K562 (cell line): Measurements from ENCODE around the gene DMGDH.

Experiments used
- FOXJ3 ChIP-seq: sonication (generic); formaldehyde crosslinking; IDR thresholded peaks from 2 replicates; pipeline ENCODE4 v1.4.0; 2020; ENCODE audit warnings: mild to moderate bottlenecking, missing genetic modification reagents
- POLR2AphosphoS2 ChIP-seq: IDR thresholded peaks from 2 replicates; pipeline ENCODE4 v1.6.1; 2012; ENCODE audit warnings: low read length, improper control_type of control experiment
- WHSC1 ChIP-seq: IDR thresholded peaks from one replicate; pipeline ENCODE4 v1.6.1; 2012; ENCODE audit warnings: low read length, control low read depth, inconsistent platforms
- ZNF124 ChIP-seq: sonication (generic); formaldehyde crosslinking; IDR thresholded peaks from 2 replicates; pipeline ENCODE4 v1.8.1; 2022; ENCODE audit warnings: missing genetic modification reagents
- TF ChIP-seq, protein P1 (sequence below), 3 experiments: IDR thresholded peaks in 2 of 3; conservative IDR thresholded peaks in 1 of 3; 2 replicates each; pipeline ENCODE4 v1.5.1; 2011 to 2012; ENCODE audit warnings: low read length in 3 of 3, mild to moderate bottlenecking in 3 of 3, control low read depth in 2 of 3, improper control_type of control experiment in 1 of 3, inconsistent platforms in 1 of 3, low read depth in 1 of 3, mixed read lengths in 1 of 3, moderate library complexity in 1 of 3; ENCODE audit not compliant: insufficient read depth in 2 of 3
- TF ChIP-seq, protein P2 (sequence below): sonication (generic); formaldehyde crosslinking; IDR thresholded peaks from 2 replicates; pipeline ENCODE4 v1.8.1; 2023; ENCODE audit warnings: mild to moderate bottlenecking, missing genetic modification reagents, moderate library complexity

DNA sequence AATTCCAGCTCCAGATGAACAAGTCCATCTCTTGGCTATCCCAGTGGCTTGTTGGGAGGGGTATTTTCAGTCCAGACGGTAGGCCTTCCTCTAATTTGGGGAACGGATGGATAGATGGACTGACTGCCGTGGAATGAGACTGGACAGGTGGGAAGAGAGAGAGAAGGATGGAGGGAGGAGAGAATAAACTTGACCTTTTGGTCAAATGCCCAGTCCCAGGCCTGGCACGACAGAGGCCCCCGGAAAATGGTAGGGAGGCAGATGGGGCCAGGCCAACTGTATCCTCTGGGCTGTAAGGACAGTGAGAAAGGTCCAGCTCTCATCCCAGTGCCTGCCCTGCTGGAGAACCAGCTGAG lies 43.2 kb upstream of the DMGDH start:
- TF ChIP-seq WHSC1 = no peak
- TF ChIP-seq FOXJ3 = no peak
- TF ChIP-seq, protein P1, sequence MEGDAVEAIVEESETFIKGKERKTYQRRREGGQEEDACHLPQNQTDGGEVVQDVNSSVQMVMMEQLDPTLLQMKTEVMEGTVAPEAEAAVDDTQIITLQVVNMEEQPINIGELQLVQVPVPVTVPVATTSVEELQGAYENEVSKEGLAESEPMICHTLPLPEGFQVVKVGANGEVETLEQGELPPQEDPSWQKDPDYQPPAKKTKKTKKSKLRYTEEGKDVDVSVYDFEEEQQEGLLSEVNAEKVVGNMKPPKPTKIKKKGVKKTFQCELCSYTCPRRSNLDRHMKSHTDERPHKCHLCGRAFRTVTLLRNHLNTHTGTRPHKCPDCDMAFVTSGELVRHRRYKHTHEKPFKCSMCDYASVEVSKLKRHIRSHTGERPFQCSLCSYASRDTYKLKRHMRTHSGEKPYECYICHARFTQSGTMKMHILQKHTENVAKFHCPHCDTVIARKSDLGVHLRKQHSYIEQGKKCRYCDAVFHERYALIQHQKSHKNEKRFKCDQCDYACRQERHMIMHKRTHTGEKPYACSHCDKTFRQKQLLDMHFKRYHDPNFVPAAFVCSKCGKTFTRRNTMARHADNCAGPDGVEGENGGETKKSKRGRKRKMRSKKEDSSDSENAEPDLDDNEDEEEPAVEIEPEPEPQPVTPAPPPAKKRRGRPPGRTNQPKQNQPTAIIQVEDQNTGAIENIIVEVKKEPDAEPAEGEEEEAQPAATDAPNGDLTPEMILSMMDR (IDR thresholded peaks at IDR 0.05 in 2 of 3, conservative IDR thresholded peaks at IDR 0.05 in 1 of 3; ENCODE audit: insufficient read depth in 2 of 3, low read depth in 1 of 3, low read length in 3 of 3) = no peak
- TF ChIP-seq ZNF124 = no peak
- TF ChIP-seq, protein P2, sequence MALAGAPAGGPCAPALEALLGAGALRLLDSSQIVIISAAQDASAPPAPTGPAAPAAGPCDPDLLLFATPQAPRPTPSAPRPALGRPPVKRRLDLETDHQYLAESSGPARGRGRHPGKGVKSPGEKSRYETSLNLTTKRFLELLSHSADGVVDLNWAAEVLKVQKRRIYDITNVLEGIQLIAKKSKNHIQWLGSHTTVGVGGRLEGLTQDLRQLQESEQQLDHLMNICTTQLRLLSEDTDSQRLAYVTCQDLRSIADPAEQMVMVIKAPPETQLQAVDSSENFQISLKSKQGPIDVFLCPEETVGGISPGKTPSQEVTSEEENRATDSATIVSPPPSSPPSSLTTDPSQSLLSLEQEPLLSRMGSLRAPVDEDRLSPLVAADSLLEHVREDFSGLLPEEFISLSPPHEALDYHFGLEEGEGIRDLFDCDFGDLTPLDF (CRISPR knock-in tag) = no peak
- no peak for TF ChIP-seq POLR2AphosphoS2
